H1 (cell line): ENCODE results near the gene ALDH4A1.

ENCODE experiments used
- ATF3 ChIP-seq: IDR thresholded peaks from 2 replicates; pipeline ENCODE4 v1.6.1; 2011; ENCODE audit warnings: low read depth, mild to moderate bottlenecking, low read length; ENCODE audit not compliant: insufficient read depth
- CBX5 ChIP-seq: fragments of 300-800, 300-1000 bp; sonication (generic); IDR thresholded peaks from 2 replicates; pipeline ENCODE4 v1.7.1; 2016; ENCODE audit warnings: antibody characterized with exemption, low read length, low read depth
- CTCF ChIP-seq, 3 experiments: IDR thresholded peaks; 1 replicate in 2 of 3; 2 replicates in 1 of 3; pipeline versions ENCODE4 v1.5.1 to v1.6.1; 2011; ENCODE audit warnings: low read length in 3 of 3, mild to moderate bottlenecking in 3 of 3, inconsistent platforms in 2 of 3, low read depth in 1 of 3, moderate library complexity in 1 of 3; ENCODE audit not compliant: insufficient read depth in 1 of 3; ENCODE audit errors: control extremely low read depth in 1 of 3
- KDM5A ChIP-seq: fragments of 200-600 bp; IDR thresholded peaks from 2 replicates; pipeline ENCODE4 v1.7.1; 2012; ENCODE audit warnings: mild to moderate bottlenecking, low read length, inconsistent platforms, mixed read lengths
- PHF8 ChIP-seq: fragments of 200-600 bp; sonication (generic); conservative IDR thresholded peaks from 2 replicates; pipeline ENCODE4 v1.7.1; 2012; ENCODE audit warnings: low read depth, mild to moderate bottlenecking, inconsistent platforms, low read length, moderate library complexity
- POLR2AphosphoS5 ChIP-seq: IDR thresholded peaks from 2 replicates; pipeline ENCODE4 v1.6.1; 2011; ENCODE audit warnings: low read depth, low read length
- RAD21 ChIP-seq, 2 experiments: IDR thresholded peaks in 1 of 2; conservative IDR thresholded peaks in 1 of 2; 2 replicates each; pipeline ENCODE4 v1.6.1; 2011; ENCODE audit warnings: low read depth in 2 of 2, low read length in 2 of 2, improper control_type of control experiment in 1 of 2, inconsistent platforms in 1 of 2, mild to moderate bottlenecking in 1 of 2, moderate library complexity in 1 of 2
- RXRA ChIP-seq: IDR thresholded peaks from 2 replicates; pipeline ENCODE4 v1.6.1; 2011; ENCODE audit warnings: low read depth, mild to moderate bottlenecking, low read length, moderate library complexity; ENCODE audit not compliant: insufficient read depth

GRCh38 chr1:18928406-18928805, 26.1 kb upstream of the ALDH4A1 start:
- no peak for TF ChIP-seq PHF8
- TF ChIP-seq CBX5: no peak
- no peak for TF ChIP-seq RXRA
- TF ChIP-seq CTCF (IDR thresholded peaks at IDR 0.05; ENCODE audit: control extremely low read depth in 1 of 3, insufficient read depth in 1 of 3, low read depth in 1 of 3, low read length in 3 of 3): no peak
- TF ChIP-seq KDM5A: no peak
- no peak for TF ChIP-seq RAD21 (IDR thresholded peaks at IDR 0.05 in 1 of 2, conservative IDR thresholded peaks at IDR 0.05 in 1 of 2; ENCODE audit: low read depth in 2 of 2, low read length in 2 of 2)
- no peak for TF ChIP-seq ATF3
- TF ChIP-seq POLR2AphosphoS5: no peak
